B cell (primary cell): Measurements from ENCODE around the gene MTHFD1L. TPM values are rescaled to one million over a fixed set of nuclear protein-coding genes. Genes with fewer than 3 reads are reported as not detected.
"Not testable (repeated sequence)": the region's sequence is repeated elsewhere in the genome, so short reads cannot be mapped to it uniquely, and the experiment has no call there.

Source experiments
- ATAC-seq: fragments of 200-7000 bp; cut with Tn5 transposase; one replicate; pipeline ENCODE4 v1.10.0; 2021; ENCODE audit warnings: low read depth, mild to moderate bottlenecking, moderate number of reproducible peaks, moderate library complexity
- CTCF ChIA-PET: fragments of 350-600 bp; sonication (Branson Sonifier 250); formaldehyde crosslinking; loops from one replicate; lab custom pipeline; 2021; ENCODE audit warnings: antibody characterized with exemption, inconsistent platforms; lab: Charles Lee
- POLR2A ChIA-PET: fragments of 350-600 bp; sonication (Branson Sonifier 250); formaldehyde crosslinking; loops from one replicate; lab custom pipeline; 2021; ENCODE audit warnings: antibody characterized with exemption; lab: Charles Lee
- DNase-seq: peaks from one replicate; pipeline ENCODE4 v3.0.0; 2013
- H2AFZ ChIP-seq: 2 replicates; pipeline ENCODE4 v1.6.1; 2012; ENCODE audit warnings: mild to moderate bottlenecking, low read depth, low read length; ENCODE audit not compliant: insufficient read depth, poor library complexity, severe bottlenecking
- H3K27ac ChIP-seq, 2 donors: 1 replicate in 1 of 2; 2 replicates in 1 of 2; pipeline ENCODE4 v1.5.1; 2012 to 2013; ENCODE audit warnings: low read length in 2 of 2, mild to moderate bottlenecking in 2 of 2, moderate library complexity in 1 of 2
- H3K27me3 ChIP-seq, 4 experiments: fragments of 200-600 bp in 1 of 4; sonication (generic) in 1 of 4; replicated peaks in 1 of 4; 1 replicate in 2 of 4; 2 replicates in 2 of 4; pipeline versions ENCODE4 v1.6.1 to v1.7.0; 2013 to 2016; ENCODE audit warnings: low read length in 3 of 4, mild to moderate bottlenecking in 2 of 4, mixed read lengths in 1 of 4, moderate library complexity in 1 of 4; ENCODE audit not compliant: insufficient read depth in 4 of 4, control insufficient read depth in 3 of 4; ENCODE audit errors: control extremely low read depth in 1 of 4
- H3K36me3 ChIP-seq, 2 experiments: replicated peaks in 1 of 2; 1 replicate in 1 of 2; 2 replicates in 1 of 2; pipeline versions ENCODE4 v1.6.1 to v1.7.1; 2013; ENCODE audit warnings: low read length in 1 of 2; ENCODE audit not compliant: insufficient read depth in 2 of 2, control insufficient read depth in 1 of 2; ENCODE audit errors: control extremely low read depth in 1 of 2, extremely low read depth in 1 of 2
- H3K4me1 ChIP-seq, 2 donors: fragments of 200-600 bp in 1 of 2; sonication (generic) in 1 of 2; 1 replicate in 1 of 2; 2 replicates in 1 of 2; pipeline versions ENCODE4 v1.5.1 to v1.6.1; 2013 to 2017; ENCODE audit warnings: low read length in 2 of 2; ENCODE audit not compliant: control insufficient read depth in 2 of 2, insufficient read depth in 2 of 2
- H3K4me2 ChIP-seq: replicated peaks from 2 replicates; pipeline ENCODE3; 2012; ENCODE audit warnings: mild to moderate bottlenecking, low read depth, low read length; ENCODE audit not compliant: poor library complexity, severe bottlenecking
- H3K4me3 ChIP-seq, 5 experiments: fragments of 200-600 bp in 1 of 5; sonication (generic) in 1 of 5; 1 replicate in 3 of 5; 2 replicates in 2 of 5; pipeline versions ENCODE4 v1.5.1 to v1.7.0; 2011 to 2016; ENCODE audit warnings: low read length in 4 of 5, mild to moderate bottlenecking in 4 of 5, low read depth in 2 of 5, control low read depth in 1 of 5, moderate library complexity in 1 of 5; ENCODE audit not compliant: insufficient read depth in 1 of 5; ENCODE audit errors: control extremely low read depth in 1 of 5, extremely low read depth in 1 of 5
- H3K79me2 ChIP-seq: fragments of 200-600 bp; sonication (generic); one replicate; pipeline ENCODE4 v1.6.0; 2016; ENCODE audit warnings: low read length; ENCODE audit not compliant: control insufficient read depth, insufficient read depth
- H3K9ac ChIP-seq: fragments of 200-600 bp; sonication (generic); 2 replicates; pipeline ENCODE4 v1.6.1; 2017; ENCODE audit warnings: mild to moderate bottlenecking, low read length, moderate library complexity
- H3K9me3 ChIP-seq, 3 donors: one replicate each; pipeline versions ENCODE4 v1.6.1 to v1.7.1; 2013; ENCODE audit warnings: low read length in 2 of 3; ENCODE audit not compliant: control insufficient read depth in 2 of 3, insufficient read depth in 1 of 3; ENCODE audit errors: control extremely low read depth in 1 of 3
- H4K20me1 ChIP-seq: 2 replicates; pipeline ENCODE4 v1.6.0; 2012; ENCODE audit warnings: mild to moderate bottlenecking, low read length; ENCODE audit not compliant: insufficient read depth, control insufficient read depth, poor library complexity, severe bottlenecking
- H3K27ac Mint-ChIP-seq: one replicate; pipeline ENCODE4 v1.8.0; 2021; ENCODE audit warnings: mixed read lengths
- H3K27me3 Mint-ChIP-seq: one replicate; pipeline ENCODE4 v1.8.0; 2021; ENCODE audit warnings: mixed read lengths
- H3K4me1 Mint-ChIP-seq: one replicate; pipeline ENCODE4 v1.8.0; 2021; ENCODE audit warnings: mixed read lengths
- H3K4me3 Mint-ChIP-seq: one replicate; pipeline ENCODE4 v1.8.0; 2021; ENCODE audit warnings: mixed read lengths
- H3K9me3 Mint-ChIP-seq: one replicate; pipeline ENCODE4 v1.8.0; 2022; ENCODE audit warnings: mixed read lengths; ENCODE audit not compliant: insufficient read depth
- EZH2 ChIP-seq: IDR thresholded peaks from 2 replicates; pipeline ENCODE4 v1.6.1; 2012; ENCODE audit warnings: borderline replicate concordance, low read depth, mild to moderate bottlenecking, moderate library complexity, low read length; ENCODE audit not compliant: insufficient read depth, poor library complexity, severe bottlenecking
- WGBS: methylation state at CpG from one replicate; pipeline ENCODE4 v1.1.5; 2013; ENCODE audit warnings: missing lambda C conversion rate; ENCODE audit not compliant: insufficient coverage; 5-methylcytosine and 5-hydroxymethylcytosine counted together
- intact Hi-C: fragments of 100-400 bp; cut with micrococcal nuclease; formaldehyde crosslinking; loops from one replicate; pipeline ENCODE4 v1.10.0; 2022
- polyA plus RNA-seq: library from polyadenylated mRNA; depleted of rRNA; stranded (reverse); fragments of >200 nt; gene quantifications from 2 replicates; pipeline ENCODE4 v1.2.3, GENCODE V29; 2012
- total RNA-seq, 2 donors: library from RNA; stranded (reverse); fragments of 120-200 nt in 1 of 2; gene quantifications; 1 replicate in 1 of 2; 2 replicates in 1 of 2; pipeline versions ENCODE4 v1.2.3 to v1.2.4, GENCODE V29; 2013 to 2022
- TF ChIP-seq, protein P1 (sequence below): fragments of 200-600 bp; IDR thresholded peaks from one replicate; pipeline ENCODE4 v1.8.0; 2022; ENCODE audit warnings: antibody characterized with exemption, mild to moderate bottlenecking

The MTHFD1L gene
- total and polyA plus RNA-seq, 2 donors (not counting 1 experiment from before 2014, with no cell fraction given) = 2.9 to 16.1 TPM

DNA sequence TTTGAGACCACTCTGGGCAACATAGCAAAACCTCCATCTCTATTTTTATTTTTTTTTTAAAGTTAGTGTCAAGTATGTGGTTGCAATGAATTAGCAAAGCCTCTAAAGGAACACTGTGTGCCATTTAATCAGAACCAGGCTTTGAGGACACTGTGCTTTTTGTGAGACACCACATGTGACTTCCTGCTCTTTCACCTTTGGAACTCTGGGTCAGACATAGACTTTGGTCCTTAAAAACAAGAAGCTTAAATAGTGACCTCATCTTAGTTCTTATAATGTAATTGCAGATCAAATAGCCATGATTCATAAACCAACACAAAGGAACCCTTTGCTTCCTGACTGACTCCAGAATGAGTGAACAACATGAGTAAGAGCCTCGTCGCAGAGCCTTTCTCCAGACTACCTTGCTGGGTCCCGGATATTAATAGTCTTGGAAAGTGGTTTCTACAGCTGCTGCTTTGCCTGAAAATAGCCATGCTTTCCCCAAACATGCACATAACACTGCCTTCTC, 170.8 kb downstream of the MTHFD1L start:
- H3K27me3 ChIP-seq, H3K27ac ChIP-seq, H4K20me1 ChIP-seq, CTCF ChIA-PET, H3K4me3 ChIP-seq, ATAC-seq, H3K4me1 ChIP-seq, H3K27ac Mint-ChIP-seq, POLR2A ChIA-PET, H2AFZ ChIP-seq, H3K4me1 Mint-ChIP-seq, H3K9me3 ChIP-seq, DNase-seq, H3K9me3 Mint-ChIP-seq, H3K36me3 ChIP-seq, intact Hi-C loops, H3K4me2 ChIP-seq, H3K4me3 Mint-ChIP-seq, H3K9ac ChIP-seq, H3K27me3 Mint-ChIP-seq, H3K79me2 ChIP-seq: not testable (repeated sequence)
- WGBS = no CpG with 5 or more reads among the region's 3 CpGs

DNA sequence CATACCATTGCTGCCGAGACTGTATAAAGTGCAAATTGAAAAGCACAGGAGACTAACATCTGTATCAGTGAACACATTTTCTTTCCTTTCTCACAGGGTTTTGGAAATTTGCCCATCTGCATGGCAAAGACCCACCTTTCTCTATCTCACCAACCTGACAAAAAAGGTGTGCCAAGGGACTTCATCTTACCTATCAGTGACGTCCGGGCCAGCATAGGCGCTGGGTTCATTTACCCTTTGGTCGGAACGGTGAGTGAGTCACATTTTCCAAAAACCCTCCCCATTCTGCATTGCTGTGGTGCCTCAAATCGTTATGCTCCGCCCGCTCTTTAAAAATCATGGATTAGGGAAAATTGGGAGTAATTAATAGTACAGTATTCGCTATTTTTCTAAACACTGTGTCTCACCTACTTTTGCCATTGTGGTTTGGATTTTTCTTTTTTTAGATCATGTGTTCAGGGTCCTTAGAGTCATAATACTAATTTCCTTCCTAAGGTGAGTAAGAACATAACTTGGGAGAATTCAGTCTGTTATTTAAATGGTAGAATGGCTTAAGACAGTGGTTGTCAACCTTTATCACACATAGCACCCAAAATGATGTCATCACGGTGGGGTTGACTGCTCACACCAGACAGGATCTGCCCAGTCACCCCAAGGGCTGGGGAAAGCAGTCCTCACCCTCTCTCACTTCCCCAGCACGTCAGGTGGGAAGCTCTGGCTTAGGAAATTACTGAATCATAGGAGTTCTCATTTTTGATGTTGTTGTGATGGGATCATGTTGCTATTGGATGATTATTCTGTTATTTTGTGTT, 171.6 kb downstream of the MTHFD1L start:
- H3K4me2 ChIP-seq = no peak overlapping the region
- TF ChIP-seq EZH2 = no peak
- TF ChIP-seq, protein P1, sequence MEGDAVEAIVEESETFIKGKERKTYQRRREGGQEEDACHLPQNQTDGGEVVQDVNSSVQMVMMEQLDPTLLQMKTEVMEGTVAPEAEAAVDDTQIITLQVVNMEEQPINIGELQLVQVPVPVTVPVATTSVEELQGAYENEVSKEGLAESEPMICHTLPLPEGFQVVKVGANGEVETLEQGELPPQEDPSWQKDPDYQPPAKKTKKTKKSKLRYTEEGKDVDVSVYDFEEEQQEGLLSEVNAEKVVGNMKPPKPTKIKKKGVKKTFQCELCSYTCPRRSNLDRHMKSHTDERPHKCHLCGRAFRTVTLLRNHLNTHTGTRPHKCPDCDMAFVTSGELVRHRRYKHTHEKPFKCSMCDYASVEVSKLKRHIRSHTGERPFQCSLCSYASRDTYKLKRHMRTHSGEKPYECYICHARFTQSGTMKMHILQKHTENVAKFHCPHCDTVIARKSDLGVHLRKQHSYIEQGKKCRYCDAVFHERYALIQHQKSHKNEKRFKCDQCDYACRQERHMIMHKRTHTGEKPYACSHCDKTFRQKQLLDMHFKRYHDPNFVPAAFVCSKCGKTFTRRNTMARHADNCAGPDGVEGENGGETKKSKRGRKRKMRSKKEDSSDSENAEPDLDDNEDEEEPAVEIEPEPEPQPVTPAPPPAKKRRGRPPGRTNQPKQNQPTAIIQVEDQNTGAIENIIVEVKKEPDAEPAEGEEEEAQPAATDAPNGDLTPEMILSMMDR = no peak
- 100% methylated on average over 1 of the region's 12 CpGs for WGBS
- H3K79me2 ChIP-seq = no peaks in the 10 kb centered on the region
- H3K4me3 ChIP-seq = no peak overlapping the region
- Mint-ChIP-seq H3K27ac (no peak overlapping the region), H3K4me3 (no peak overlapping the region), H3K4me1 (no peaks in the 10 kb centered on the region), H3K9me3 (no peaks in the 10 kb centered on the region), H3K27me3 (no peaks in the 10 kb centered on the region)
- H3K4me1 ChIP-seq = no peaks in the 10 kb centered on the region
- POLR2A ChIA-PET = no interaction called here
- ATAC-seq (no peak), DNase-seq (no peak)
- no peak overlapping the region for H2AFZ ChIP-seq
- intact Hi-C loops = no loop called here
- H3K9me3 ChIP-seq = no peaks in the 10 kb centered on the region
- H3K27me3 ChIP-seq = no peaks in the 10 kb centered on the region
- H3K36me3 ChIP-seq = peaks cover 0 to 6% of the 10 kb centered on the region in 2 experiments
- CTCF ChIA-PET = interaction anchor here (1.4 kb wide), 1 partner anchor 23 kb away, joined by 3 read pairs; no protein-coding TSS in a partner anchor
- no peak overlapping the region for H3K27ac ChIP-seq
- no peaks in the 10 kb centered on the region for H4K20me1 ChIP-seq
- no peak overlapping the region for H3K9ac ChIP-seq
